K562 (cell line): ENCODE results near the gene ODAD4. TPM values are rescaled to one million over a fixed set of nuclear protein-coding genes. Genes with fewer than 3 reads are reported as not detected.
A peak's percentile ranks its signal among the peaks of the same experiment; 100 is the strongest.

Experiments
- CTCF ChIP-seq, 3 experiments: IDR thresholded peaks in 2 of 3; conservative IDR thresholded peaks in 1 of 3; 2 replicates each; pipeline ENCODE4 v1.5.1; 2011 to 2012; ENCODE audit warnings: low read length in 3 of 3, mild to moderate bottlenecking in 3 of 3, control low read depth in 2 of 3, improper control_type of control experiment in 1 of 3, inconsistent platforms in 1 of 3, low read depth in 1 of 3, mixed read lengths in 1 of 3, moderate library complexity in 1 of 3; ENCODE audit not compliant: insufficient read depth in 2 of 3
- FOXP4 ChIP-seq: sonication (generic); formaldehyde crosslinking; IDR thresholded peaks from 2 replicates; pipeline ENCODE4 v1.8.0; 2022; ENCODE audit warnings: mild to moderate bottlenecking, missing genetic modification reagents, borderline replicate concordance
- HMG20B ChIP-seq: fragments of 250-450 bp; sonication (Bioruptor Pico); IDR thresholded peaks from 2 replicates; pipeline ENCODE4 v1.5.0; 2021; ENCODE audit warnings: mild to moderate bottlenecking
- ID3 ChIP-seq, 2 experiments: fragments of 250-450 bp in 1 of 2; fragments of 450-650 bp in 1 of 2; sonication (Bioruptor Pico) in 1 of 2; IDR thresholded peaks; 2 replicates each; pipeline versions ENCODE4 v1.6.1 to v1.8.0; 2016 to 2021; ENCODE audit warnings: mild to moderate bottlenecking in 2 of 2, moderate library complexity in 2 of 2, missing compliant biosample characterization in 1 of 2, missing genetic modification characterization in 1 of 2
- MGA ChIP-seq: fragments of 450-650 bp; IDR thresholded peaks from 2 replicates; pipeline ENCODE4 v1.6.1; 2016; ENCODE audit warnings: mild to moderate bottlenecking, moderate library complexity
- MTA3 ChIP-seq: fragments of 450-650 bp; formaldehyde crosslinking; IDR thresholded peaks from 2 replicates; pipeline ENCODE4 v1.6.1; 2017; ENCODE audit warnings: mild to moderate bottlenecking, borderline replicate concordance
- PHB ChIP-seq: fragments of 250-450 bp; sonication (Bioruptor Pico); IDR thresholded peaks from 2 replicates; pipeline ENCODE4 v1.5.0; 2021
- POLR2H ChIP-seq: IDR thresholded peaks from 2 replicates; pipeline ENCODE4 v1.6.1; 2016; ENCODE audit warnings: missing genetic modification characterization, low read depth, mild to moderate bottlenecking, control low read depth, missing compliant biosample characterization, moderate library complexity
- RAD21 ChIP-seq, 2 experiments: fragments of 250-450 bp in 1 of 2; fragments of 450-650 bp in 1 of 2; sonication (Bioruptor Pico) in 1 of 2; formaldehyde crosslinking in 1 of 2; IDR thresholded peaks in 1 of 2; conservative IDR thresholded peaks in 1 of 2; 2 replicates each; pipeline versions ENCODE4 v1.4.0 to v1.8.0; 2020 to 2022; ENCODE audit warnings: mild to moderate bottlenecking in 2 of 2, moderate library complexity in 1 of 2
- SMC3 ChIP-seq: conservative IDR thresholded peaks from 2 replicates; pipeline ENCODE4 v1.6.1; 2011; ENCODE audit warnings: low read depth, low read length, improper control_type of control experiment; ENCODE audit not compliant: insufficient read depth
- ZNF408 ChIP-seq: fragments of 250-450 bp; sonication (Bioruptor Pico); IDR thresholded peaks from 2 replicates; pipeline ENCODE4 v1.4.0; 2020; ENCODE audit warnings: low read depth, mild to moderate bottlenecking, moderate library complexity
- polyA plus RNA-seq, 8 experiments: library from polyadenylated mRNA; depleted of rRNA in 4 of 8; stranded (reverse) in 5 of 8; unstranded in 3 of 8; fragments of >200 nt; fragmentation: Nextera tagmentation in 2 of 8; fragmentation: Illumina TruSeq in 1 of 8; extraction: Ambion mirVana in 2 of 8; extraction: Trizol in 1 of 8; gene quantifications; 2 replicates each; pipeline versions ENCODE4 v1.2.1 to v1.2.3, GENCODE V29; 2011 to 2014; ENCODE audit warnings: inconsistent platforms in 1 of 8, missing spikeins in 1 of 8
- total RNA-seq, 7 experiments: library from RNA; depleted of rRNA in 6 of 7; stranded (reverse); fragments of >200 nt in 6 of 7; fragmentation: Illumina TruSeq in 2 of 7; extraction: Trizol in 2 of 7; gene quantifications; 2 replicates each; pipeline versions ENCODE4 v1.2.1 to v1.2.3, GENCODE V29; 2011 to 2021; ENCODE audit warnings: low replicate concordance in 1 of 7

ODAD4 gene
- total and polyA plus RNA-seq, 9 of the 15 experiments (the other 6 are each of a cell fraction or from before 2014, with no cell fraction given), result 0.09 to 0.98 (median 0.51) TPM

- TF ChIP-seq FOXP4 (CRISPR knock-in tag) (no peak), MTA3 (no peak), ID3 (CRISPR knock-in tag; IDR thresholded peaks at IDR 0.05) (no peak), ID3 (tag; IDR thresholded peaks at IDR 0.05) (no peak), CTCF (IDR thresholded peaks at IDR 0.05 in 2 of 3, conservative IDR thresholded peaks at IDR 0.05 in 1 of 3; ENCODE audit: insufficient read depth in 2 of 3, low read depth in 1 of 3, low read length in 3 of 3) (peak; percentile 30 to 61 (median 46); a peak in 5 of 6 replicates), ZNF408 (no peak), POLR2H (tag) (no peak), MGA (no peak), SMC3 (peak; percentile 40; the same call in 1 of the 2 replicates), RAD21 (CRISPR knock-in tag; conservative IDR thresholded peaks at IDR 0.05 in 1 of 2, IDR thresholded peaks at IDR 0.05 in 1 of 2) (peak; percentile 28 to 58), PHB (no peak), HMG20B (CRISPR knock-in tag) (no peak)
Measured at GRCh38 chr17:41885733-41886132, 44.7 kb upstream of the ODAD4 start (continued).
